ENCODE results near the gene SLC25A36. TPM values are rescaled to one million over a fixed set of nuclear protein-coding genes. Genes with fewer than 3 reads are reported as not detected.

The SLC25A36 gene
- total RNA-seq, 3 donors from 2014 or later (not counting 1 experiment from before 2014, with no cell fraction given) = 107 to 127 (median 126) TPM

DNA sequence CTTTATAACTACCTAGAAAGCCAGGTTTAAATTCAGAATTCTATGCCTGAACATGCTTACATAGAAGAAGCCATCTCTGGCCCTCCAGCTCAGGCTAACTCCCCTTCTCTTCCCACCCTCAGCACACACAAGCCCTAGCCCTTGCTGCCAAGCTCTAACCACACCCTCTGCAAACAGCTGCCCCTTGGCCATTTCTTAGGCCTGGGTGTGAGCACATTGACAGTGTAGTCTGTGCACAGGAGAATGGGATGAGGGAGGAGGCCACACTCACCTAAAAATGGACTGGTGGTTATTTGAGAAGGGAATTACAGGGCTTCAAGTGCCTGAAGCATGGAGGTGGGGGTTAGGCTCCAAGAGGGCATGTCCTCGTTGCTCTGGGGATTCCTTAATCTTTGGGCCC lies 42.3 kb upstream of the SLC25A36 start:
- Histone ChIP-seq H3K27me3 (ENCODE audit: control insufficient read depth, insufficient read depth, low read length) (no peaks in the 10 kb centered on the region), H3K4me3 (ENCODE audit: low read length) (no peak overlapping the region), H3K27ac (ENCODE audit: low read length) (no peak overlapping the region), H3K36me3 (ENCODE audit: control insufficient read depth, insufficient read depth, low read length) (no peaks in the 10 kb centered on the region), H3K4me1 (ENCODE audit: control insufficient read depth, insufficient read depth, low read length) (no peaks in the 10 kb centered on the region), H3K9me3 (ENCODE audit: control insufficient read depth, insufficient read depth, low read length) (no peaks in the 10 kb centered on the region)
- Mint-ChIP-seq H3K27ac (no peak overlapping the region), H3K4me3 (no peak overlapping the region), H3K27me3 (ENCODE audit: low read depth in 2 of 2) (peaks cover 8 to 27% of the 10 kb centered on the region in 2 donors), H3K36me3 (no peaks in the 10 kb centered on the region), H3K4me1 (no peaks in the 10 kb centered on the region), H3K9me3 (no peaks in the 10 kb centered on the region)
- ATAC-seq = no peak
- no peak for DNase-seq
- WGBS (ENCODE audit: insufficient coverage) = 94% methylated on average over 1 of the region's 1 CpG
- intact Hi-C loops (cut with micrococcal nuclease) = loop anchor here (5.0 kb wide), 1 partner anchor 208 kb away; no protein-coding TSS in a partner anchor
- TF ChIP-seq CTCF (IDR thresholded peaks at IDR 0.05) = no peak

- Mint-ChIP-seq H3K27ac (no peak overlapping the region), H3K9me3 (no peaks in the 10 kb centered on the region), H3K4me1 (no peaks in the 10 kb centered on the region), H3K36me3 (no peaks in the 10 kb centered on the region), H3K4me3 (no peak overlapping the region), H3K27me3 (ENCODE audit: low read depth in 2 of 2) (peaks cover 6 to 8% of the 10 kb centered on the region in 2 donors)
- intact Hi-C loops (cut with micrococcal nuclease) = no loop called here
- H3K27ac ChIP-seq (ENCODE audit: low read length) = no peak overlapping the region
- no peak for ATAC-seq
- no peak overlapping the region for H3K4me3 ChIP-seq (ENCODE audit: low read length)
- no peaks in the 10 kb centered on the region for H3K27me3 ChIP-seq (ENCODE audit: control insufficient read depth, insufficient read depth, low read length)
- no peaks in the 10 kb centered on the region for H3K36me3 ChIP-seq (ENCODE audit: control insufficient read depth, insufficient read depth, low read length)
- no peaks in the 10 kb centered on the region for H3K9me3 ChIP-seq (ENCODE audit: control insufficient read depth, insufficient read depth, low read length)
- DNase-seq = no peak
- no peak for TF ChIP-seq CTCF (IDR thresholded peaks at IDR 0.05)
- H3K4me1 ChIP-seq (ENCODE audit: control insufficient read depth, insufficient read depth, low read length) = no peaks in the 10 kb centered on the region
These were observed 38.8 kb upstream of the SLC25A36 start for GRCh38 chr3:140902791-140903190.

- Histone ChIP-seq H3K27ac (ENCODE audit: low read length) (no peak overlapping the region), H3K9me3 (ENCODE audit: control insufficient read depth, insufficient read depth, low read length) (no peaks in the 10 kb centered on the region), H3K36me3 (ENCODE audit: control insufficient read depth, insufficient read depth, low read length) (no peaks in the 10 kb centered on the region), H3K4me1 (ENCODE audit: control insufficient read depth, insufficient read depth, low read length) (no peaks in the 10 kb centered on the region), H3K27me3 (ENCODE audit: control insufficient read depth, insufficient read depth, low read length) (no peaks in the 10 kb centered on the region), H3K4me3 (ENCODE audit: low read length) (no peak overlapping the region)
- no peak for TF ChIP-seq CTCF (IDR thresholded peaks at IDR 0.05)
- intact Hi-C loops (cut with micrococcal nuclease) = no loop called here
- Mint-ChIP-seq H3K9me3 (no peaks in the 10 kb centered on the region), H3K36me3 (no peaks in the 10 kb centered on the region), H3K27me3 (ENCODE audit: low read depth in 2 of 2) (peaks cover 5 to 6% of the 10 kb centered on the region in 2 donors), H3K4me1 (no peaks in the 10 kb centered on the region), H3K27ac (no peak overlapping the region), H3K4me3 (no peak overlapping the region)
- DNase-seq (no peak), ATAC-seq (no peak)
These were observed 38.4 kb upstream of the SLC25A36 start for GRCh38 chr3:140903196-140903595.

GRCh38 chr3:140904521-140904920 lies 37.1 kb upstream of the SLC25A36 start:
- ATAC-seq (no peak), DNase-seq (no peak)
- Histone ChIP-seq H3K27me3 (ENCODE audit: control insufficient read depth, insufficient read depth, low read length) (no peaks in the 10 kb centered on the region), H3K27ac (ENCODE audit: low read length) (no peak overlapping the region), H3K36me3 (ENCODE audit: control insufficient read depth, insufficient read depth, low read length) (no peaks in the 10 kb centered on the region), H3K4me1 (ENCODE audit: control insufficient read depth, insufficient read depth, low read length) (no peaks in the 10 kb centered on the region), H3K4me3 (ENCODE audit: low read length) (no peak overlapping the region), H3K9me3 (ENCODE audit: control insufficient read depth, insufficient read depth, low read length) (no peaks in the 10 kb centered on the region)
- H3K9me3 Mint-ChIP-seq = no peaks in the 10 kb centered on the region
- H3K4me1 Mint-ChIP-seq = no peaks in the 10 kb centered on the region
- no peak overlapping the region for H3K4me3 Mint-ChIP-seq
- peaks cover 0 to 6% of the 10 kb centered on the region in 2 donors for H3K27me3 Mint-ChIP-seq (ENCODE audit: low read depth in 2 of 2)
- H3K27ac Mint-ChIP-seq = no peak overlapping the region
- no peak for TF ChIP-seq CTCF (IDR thresholded peaks at IDR 0.05)
- 100% methylated on average over 1 of the region's 1 CpG for WGBS (ENCODE audit: insufficient coverage)
- intact Hi-C loops (cut with micrococcal nuclease) = no loop called here
- H3K36me3 Mint-ChIP-seq = no peaks in the 10 kb centered on the region
